ENCODE measurements around the gene CAMKV. TPM values are rescaled to one million over a fixed set of nuclear protein-coding genes. Genes with fewer than 3 reads are reported as not detected.

CAMKV gene
- total and polyA plus RNA-seq, 7 experiments from 2014 or later, result not detected

GRCh38 chr3:49880581-49881315, 11.0 kb upstream of the CAMKV start:
- H3K36me3 ChIP-seq (ENCODE audit: control insufficient read depth in 2 of 3, insufficient read depth in 3 of 3, low read length in 3 of 3), result no peaks in the 10 kb centered on the region
- H3K27ac ChIP-seq (ENCODE audit: low read depth, low read length), result no peak overlapping the region
- Mint-ChIP-seq H3K27me3 (peaks cover 0 to 7% (median 0%) of the 10 kb centered on the region in 5 donors), H3K9me3 (no peaks in the 10 kb centered on the region), H3K4me3 (no peak overlapping the region), H3K27ac (no peak overlapping the region), H3K36me3 (no peaks in the 10 kb centered on the region), H3K4me1 (peaks cover 0 to 5% (median 0%) of the 10 kb centered on the region in 7 donors)
- POLR2A ChIA-PET, result no interaction called here
- no peak overlapping the region for H3K4me3 ChIP-seq (ENCODE audit: low read length)
- ATAC-seq, result no peak
- no peak for DNase-seq
- no peaks in the 10 kb centered on the region for H3K27me3 ChIP-seq (ENCODE audit: control insufficient read depth in 2 of 2, insufficient read depth in 2 of 2, low read length in 2 of 2)
- no peaks in the 10 kb centered on the region for H3K4me1 ChIP-seq (ENCODE audit: control insufficient read depth in 2 of 2, insufficient read depth in 2 of 2, low read length in 2 of 2)
- CTCF ChIA-PET, result no interaction called here
- intact Hi-C loops (cut with micrococcal nuclease), result no loop called here
- H3K9me3 ChIP-seq (ENCODE audit: control insufficient read depth in 2 of 3, low read length in 3 of 3), result no peaks in the 10 kb centered on the region

- POLR2A ChIA-PET, result no interaction called here
- no peak overlapping the region for H3K4me3 ChIP-seq (ENCODE audit: low read length)
- H3K9me3 Mint-ChIP-seq, result no peaks in the 10 kb centered on the region
- no peaks in the 10 kb centered on the region for H3K36me3 Mint-ChIP-seq
- CTCF ChIA-PET, result no interaction called here
- H3K4me1 ChIP-seq (ENCODE audit: control insufficient read depth in 2 of 2, insufficient read depth in 2 of 2, low read length in 2 of 2), result no peaks in the 10 kb centered on the region
- peaks cover 0 to 5% (median 0%) of the 10 kb centered on the region in 7 donors for H3K4me1 Mint-ChIP-seq
- no peaks in the 10 kb centered on the region for H3K9me3 ChIP-seq (ENCODE audit: control insufficient read depth in 2 of 3, low read length in 3 of 3)
- H3K27me3 ChIP-seq (ENCODE audit: control insufficient read depth in 2 of 2, insufficient read depth in 2 of 2, low read length in 2 of 2), result no peaks in the 10 kb centered on the region
- H3K27me3 Mint-ChIP-seq, result peaks cover 0 to 7% (median 3%) of the 10 kb centered on the region in 5 donors
- H3K27ac Mint-ChIP-seq, result no peak overlapping the region
- H3K27ac ChIP-seq (ENCODE audit: low read depth, low read length), result no peak overlapping the region
- intact Hi-C loops (cut with micrococcal nuclease), result no loop called here
- H3K36me3 ChIP-seq (ENCODE audit: control insufficient read depth in 2 of 3, insufficient read depth in 3 of 3, low read length in 3 of 3), result no peaks in the 10 kb centered on the region
- ATAC-seq, result no peak
- no peak overlapping the region for H3K4me3 Mint-ChIP-seq
- no peak for DNase-seq
Measured at GRCh38 chr3:49879721-49880120, 10.0 kb upstream of the CAMKV start.

DNA sequence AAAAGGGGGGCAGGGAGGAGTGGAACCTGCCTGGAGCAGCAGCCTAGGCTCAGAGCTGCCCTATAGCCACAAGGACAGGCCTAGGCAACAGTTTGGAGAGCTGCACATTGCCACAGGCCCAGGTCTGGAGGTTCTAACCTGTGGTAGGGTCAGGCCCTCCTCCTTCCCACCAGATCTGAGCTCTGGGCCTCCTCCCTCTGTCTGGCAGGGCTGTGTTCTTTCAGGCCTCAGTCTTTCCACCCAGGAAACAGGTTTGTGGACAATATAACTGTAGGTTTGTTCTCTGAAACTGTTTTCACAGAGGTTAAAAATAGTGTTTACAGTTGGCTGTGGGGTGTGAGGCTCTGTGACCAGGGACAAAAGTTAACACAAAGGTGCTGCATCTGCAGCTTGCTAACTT, 9.0 kb upstream of the CAMKV start:
- ChIA-PET CTCF (interaction anchor here (0.6 kb wide), 2 partner anchors 21 to 42 kb away, joined by 3 to 4 read pairs; no protein-coding TSS in a partner anchor), POLR2A (no interaction called here)
- Histone ChIP-seq H3K27me3 (ENCODE audit: control insufficient read depth in 2 of 2, insufficient read depth in 2 of 2, low read length in 2 of 2) (no peaks in the 10 kb centered on the region), H3K27ac (ENCODE audit: low read depth, low read length) (no peak overlapping the region), H3K9me3 (ENCODE audit: control insufficient read depth in 2 of 3, low read length in 3 of 3) (no peaks in the 10 kb centered on the region), H3K4me1 (ENCODE audit: control insufficient read depth in 2 of 2, insufficient read depth in 2 of 2, low read length in 2 of 2) (no peaks in the 10 kb centered on the region), H3K4me3 (ENCODE audit: low read length) (no peak overlapping the region), H3K36me3 (ENCODE audit: control insufficient read depth in 2 of 3, insufficient read depth in 3 of 3, low read length in 3 of 3) (no peaks in the 10 kb centered on the region)
- intact Hi-C loops (cut with micrococcal nuclease), result no loop called here
- Mint-ChIP-seq H3K27ac (no peak overlapping the region), H3K36me3 (no peaks in the 10 kb centered on the region), H3K9me3 (no peaks in the 10 kb centered on the region), H3K4me1 (peaks cover 0 to 5% (median 0%) of the 10 kb centered on the region in 7 donors), H3K27me3 (peaks cover 0 to 7% (median 3%) of the 10 kb centered on the region in 5 donors), H3K4me3 (no peak overlapping the region)
- DNase-seq (no peak), ATAC-seq (no peak)

DNA sequence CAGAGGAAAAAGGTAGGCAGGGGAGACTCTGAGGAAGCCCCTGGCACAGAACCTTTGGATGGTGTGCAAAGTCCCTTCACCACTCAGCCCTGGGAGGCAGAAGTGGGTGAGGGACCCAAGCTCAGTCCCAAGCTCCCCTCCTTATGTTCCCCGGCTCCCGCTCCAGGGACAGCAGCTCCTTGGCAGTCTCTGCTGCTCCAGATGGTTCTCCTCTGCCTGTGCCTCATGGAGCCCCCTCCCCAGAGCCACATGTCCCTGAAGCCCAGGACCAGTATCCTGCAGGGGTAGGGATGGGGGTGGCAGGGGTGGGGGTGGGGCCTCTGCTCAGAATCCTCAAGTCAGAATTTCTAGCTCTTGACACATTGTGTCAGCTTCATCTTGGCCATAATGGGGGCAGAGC, 8.0 kb upstream of the CAMKV start:
- CTCF ChIA-PET, result no interaction called here

GRCh38 chr3:49876567-49876966, 6.9 kb upstream of the CAMKV start:
- no peak overlapping the region for H3K27ac Mint-ChIP-seq
- CTCF ChIA-PET, result no interaction called here
- Histone ChIP-seq H3K27me3 (ENCODE audit: control insufficient read depth in 2 of 2, insufficient read depth in 2 of 2, low read length in 2 of 2) (no peaks in the 10 kb centered on the region), H3K27ac (ENCODE audit: low read depth, low read length) (no peak overlapping the region), H3K4me1 (ENCODE audit: control insufficient read depth in 2 of 2, insufficient read depth in 2 of 2, low read length in 2 of 2) (no peaks in the 10 kb centered on the region), H3K4me3 (ENCODE audit: low read length) (no peak overlapping the region), H3K36me3 (ENCODE audit: control insufficient read depth in 2 of 3, insufficient read depth in 3 of 3, low read length in 3 of 3) (no peaks in the 10 kb centered on the region), H3K9me3 (ENCODE audit: control insufficient read depth in 2 of 3, low read length in 3 of 3) (no peaks in the 10 kb centered on the region)
- no peak for ATAC-seq
- H3K9me3 Mint-ChIP-seq, result no peaks in the 10 kb centered on the region
- intact Hi-C loops (cut with micrococcal nuclease), result no loop called here
- no peaks in the 10 kb centered on the region for H3K36me3 Mint-ChIP-seq
- no peak overlapping the region for H3K4me3 Mint-ChIP-seq
- peaks cover 0 to 7% (median 2%) of the 10 kb centered on the region in 5 donors for H3K27me3 Mint-ChIP-seq
- H3K4me1 Mint-ChIP-seq, result peaks cover 0 to 5% (median 0%) of the 10 kb centered on the region in 7 donors
- POLR2A ChIA-PET, result interaction anchor here (1.2 kb wide), 1 partner anchor 114 kb away, joined by 3 read pairs; no protein-coding TSS in a partner anchor
- DNase-seq, result no peak

More for the DNA sequence above, 8.0 kb upstream of the CAMKV start:
- H3K27ac ChIP-seq (ENCODE audit: low read depth, low read length), result no peak overlapping the region
- no peaks in the 10 kb centered on the region for H3K9me3 ChIP-seq (ENCODE audit: control insufficient read depth in 2 of 3, low read length in 3 of 3)
- ATAC-seq (no peak), DNase-seq (no peak)
- peaks cover 0 to 7% (median 3%) of the 10 kb centered on the region in 5 donors for H3K27me3 Mint-ChIP-seq
- H3K36me3 ChIP-seq (ENCODE audit: control insufficient read depth in 2 of 3, insufficient read depth in 3 of 3, low read length in 3 of 3), result no peaks in the 10 kb centered on the region
- H3K27me3 ChIP-seq (ENCODE audit: control insufficient read depth in 2 of 2, insufficient read depth in 2 of 2, low read length in 2 of 2), result no peaks in the 10 kb centered on the region
- no peaks in the 10 kb centered on the region for H3K4me1 ChIP-seq (ENCODE audit: control insufficient read depth in 2 of 2, insufficient read depth in 2 of 2, low read length in 2 of 2)
- H3K9me3 Mint-ChIP-seq, result no peaks in the 10 kb centered on the region
- H3K4me3 Mint-ChIP-seq, result no peak overlapping the region
- no peak overlapping the region for H3K4me3 ChIP-seq (ENCODE audit: low read length)
- POLR2A ChIA-PET, result no interaction called here
- H3K4me1 Mint-ChIP-seq, result peaks cover 0 to 6% (median 0%) of the 10 kb centered on the region in 7 donors
- intact Hi-C loops (cut with micrococcal nuclease), result no loop called here
- no peaks in the 10 kb centered on the region for H3K36me3 Mint-ChIP-seq
- peak overlapping the region in 1 of 9 donors; percentile 18 for H3K27ac Mint-ChIP-seq

- Mint-ChIP-seq H3K27me3 (peaks cover 3 to 26% (median 11%) of the 10 kb centered on the region in 5 donors), H3K27ac (no peak overlapping the region), H3K4me3 (no peak overlapping the region), H3K9me3 (no peaks in the 10 kb centered on the region), H3K36me3 (no peaks in the 10 kb centered on the region), H3K4me1 (peaks cover 0 to 7% (median 0%) of the 10 kb centered on the region in 7 donors)
- DNase-seq (no peak), ATAC-seq (no peak)
- Histone ChIP-seq H3K27me3 (ENCODE audit: control insufficient read depth in 2 of 2, insufficient read depth in 2 of 2, low read length in 2 of 2) (peaks cover 5 to 7% of the 10 kb centered on the region in 2 donors), H3K4me1 (ENCODE audit: control insufficient read depth in 2 of 2, insufficient read depth in 2 of 2, low read length in 2 of 2) (no peaks in the 10 kb centered on the region), H3K27ac (ENCODE audit: low read depth, low read length) (no peak overlapping the region), H3K9me3 (ENCODE audit: control insufficient read depth in 2 of 3, low read length in 3 of 3) (no peaks in the 10 kb centered on the region), H3K4me3 (ENCODE audit: low read length) (no peak overlapping the region), H3K36me3 (ENCODE audit: control insufficient read depth in 2 of 3, insufficient read depth in 3 of 3, low read length in 3 of 3) (no peaks in the 10 kb centered on the region)
- POLR2A ChIA-PET, result no interaction called here
- CTCF ChIA-PET, result no interaction called here
- intact Hi-C loops (cut with micrococcal nuclease), result no loop called here
Measured at GRCh38 chr3:49873623-49874022, 3.9 kb upstream of the CAMKV start.

- no peak overlapping the region for H3K27ac Mint-ChIP-seq
- Histone ChIP-seq H3K36me3 (ENCODE audit: control insufficient read depth in 2 of 3, insufficient read depth in 3 of 3, low read length in 3 of 3) (no peaks in the 10 kb centered on the region), H3K27ac (ENCODE audit: low read depth, low read length) (no peak overlapping the region), H3K27me3 (ENCODE audit: control insufficient read depth in 2 of 2, insufficient read depth in 2 of 2, low read length in 2 of 2) (peaks cover 10 to 15% of the 10 kb centered on the region in 2 donors), H3K9me3 (ENCODE audit: control insufficient read depth in 2 of 3, low read length in 3 of 3) (no peaks in the 10 kb centered on the region), H3K4me1 (ENCODE audit: control insufficient read depth in 2 of 2, insufficient read depth in 2 of 2, low read length in 2 of 2) (no peaks in the 10 kb centered on the region), H3K4me3 (ENCODE audit: low read length) (no peak overlapping the region)
- CTCF ChIA-PET, result no interaction called here
- DNase-seq (no peak), ATAC-seq (peak; percentile 50)
- intact Hi-C loops (cut with micrococcal nuclease), result no loop called here
- H3K36me3 Mint-ChIP-seq, result no peaks in the 10 kb centered on the region
- no peaks in the 10 kb centered on the region for H3K9me3 Mint-ChIP-seq
- peaks cover 10 to 34% (median 19%) of the 10 kb centered on the region in 5 donors for H3K27me3 Mint-ChIP-seq
- no peak overlapping the region for H3K4me3 Mint-ChIP-seq
- POLR2A ChIA-PET, result interaction anchor here (1.3 kb wide), 1 partner anchor 9 kb away, joined by 4 read pairs; no protein-coding TSS in a partner anchor
- H3K4me1 Mint-ChIP-seq, result peaks cover 0 to 7% (median 0%) of the 10 kb centered on the region in 7 donors
Measured at GRCh38 chr3:49872801-49873281, 3.1 kb upstream of the CAMKV start.
